CD4-positive, alpha-beta T cell treated with Interleukin-6 for 4 hours (primary cell): Measurements from ENCODE around the gene SPDYE6.
"Not testable (repeated sequence)": the region's sequence is repeated elsewhere in the genome, so short reads cannot be mapped to it uniquely, and the experiment has no call there.

Experiments
- DNase-seq: peaks from one replicate; pipeline ENCODE4 v3.0.0-alpha.2; 2020; ENCODE audit warnings: mixed read lengths

SPDYE6 gene

GRCh38 chr7:102317231-102318059 lies 38.8 kb downstream of the SPDYE6 start:
- DNase-seq = no peak

GRCh38 chr7:102313997-102314780 lies 42.1 kb downstream of the SPDYE6 start:
- no peak for DNase-seq

GRCh38 chr7:102312317-102312716 lies 43.9 kb downstream of the SPDYE6 start:
- no peak for DNase-seq

- no peak for DNase-seq
These were observed 45.8 kb downstream of the SPDYE6 start for GRCh38 chr7:102310414-102310815.

GRCh38 chr7:102306916-102307677 lies 49.1 kb downstream of the SPDYE6 start:
- DNase-seq = no peak

GRCh38 chr7:102305414-102306268 lies 50.6 kb downstream of the SPDYE6 start:
- DNase-seq = no peak

- DNase-seq = no peak
These were observed 51.6 kb downstream of the SPDYE6 start for GRCh38 chr7:102304668-102305067.

GRCh38 chr7:102303669-102304422 lies 52.4 kb downstream of the SPDYE6 start:
- DNase-seq = no peak

GRCh38 chr7:102302025-102302424 lies 54.2 kb downstream of the SPDYE6 start:
- no peak for DNase-seq

GRCh38 chr7:102301367-102301766 lies 54.9 kb downstream of the SPDYE6 start:
- DNase-seq = not testable (repeated sequence)

- no peak for DNase-seq
These were observed 55.5 kb downstream of the SPDYE6 start for GRCh38 chr7:102300643-102301221.

- no peak for DNase-seq
These were observed 58.6 kb downstream of the SPDYE6 start for GRCh38 chr7:102297487-102298218.

GRCh38 chr7:102296514-102296913 lies 59.7 kb downstream of the SPDYE6 start:
- no peak for DNase-seq

- no peak for DNase-seq
These were observed 60.1 kb downstream of the SPDYE6 start for GRCh38 chr7:102296179-102296438.
